Bronchial epithelial cell (primary cell): ENCODE measurements around the gene MMP1. TPM values are rescaled to one million over a fixed set of nuclear protein-coding genes. Genes with fewer than 3 reads are reported as not detected.

Experiments used
- DNase-seq: peaks from one replicate; pipeline ENCODE4 v3.0.0-alpha.2; 2010; ENCODE audit warnings: low read depth
- FAIRE-seq: peaks from 2 replicates; lab custom pipeline; 2011; peaks lifted over from hg19 to GRCh38; lab: Jason Lieb, UNC
- H3K27me3 ChIP-seq: 2 replicates; pipeline ENCODE4 v1.5.1; 2011; ENCODE audit warnings: low read length; ENCODE audit not compliant: control insufficient read depth, insufficient read depth
- H3K36me3 ChIP-seq: 2 replicates; pipeline ENCODE4 v1.5.1; 2011; ENCODE audit warnings: low read length; ENCODE audit not compliant: control insufficient read depth, insufficient read depth
- H3K4me3 ChIP-seq: 2 replicates; pipeline ENCODE4 v1.5.1; 2011; ENCODE audit warnings: mild to moderate bottlenecking, low read depth, low read length, control low read depth
- total RNA-seq: library from RNA; depleted of rRNA; stranded (reverse); fragments of >200 nt; gene quantifications from 2 replicates; pipeline ENCODE4 v1.2.1, GENCODE V29; 2014
- TF ChIP-seq, protein P1 (sequence below): IDR thresholded peaks from 2 replicates; pipeline ENCODE4 v1.5.1; 2011; ENCODE audit warnings: mild to moderate bottlenecking, moderate library complexity, low read length, control low read depth, inconsistent platforms; ENCODE audit not compliant: insufficient read depth, severe bottlenecking

Gene MMP1
- total RNA-seq, 1 donor from 2014 or later = 168 TPM

DNA sequence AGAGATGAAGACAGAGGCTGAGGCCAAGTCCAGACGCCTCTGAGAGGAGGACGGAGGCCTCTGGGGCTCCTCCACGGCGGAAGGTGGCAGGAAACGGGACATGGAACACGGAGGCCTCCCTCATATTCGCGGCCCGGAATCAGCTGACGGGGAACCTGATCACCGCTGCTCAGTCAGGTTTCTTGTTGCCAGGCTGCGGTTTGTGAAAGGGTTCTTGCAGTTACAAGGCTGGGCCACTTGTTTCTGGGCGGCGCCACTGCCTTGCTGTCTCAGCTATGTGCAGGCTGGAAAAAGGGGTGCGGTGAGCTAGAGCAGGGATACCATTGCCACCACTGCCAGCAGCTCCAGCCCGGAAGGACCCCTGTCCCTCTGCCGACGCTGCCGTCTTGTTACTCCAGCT lies 10.0 kb upstream of the MMP1 start:
- no peak for DNase-seq
- no peak overlapping the region for H3K4me3 ChIP-seq
- TF ChIP-seq, protein P1, sequence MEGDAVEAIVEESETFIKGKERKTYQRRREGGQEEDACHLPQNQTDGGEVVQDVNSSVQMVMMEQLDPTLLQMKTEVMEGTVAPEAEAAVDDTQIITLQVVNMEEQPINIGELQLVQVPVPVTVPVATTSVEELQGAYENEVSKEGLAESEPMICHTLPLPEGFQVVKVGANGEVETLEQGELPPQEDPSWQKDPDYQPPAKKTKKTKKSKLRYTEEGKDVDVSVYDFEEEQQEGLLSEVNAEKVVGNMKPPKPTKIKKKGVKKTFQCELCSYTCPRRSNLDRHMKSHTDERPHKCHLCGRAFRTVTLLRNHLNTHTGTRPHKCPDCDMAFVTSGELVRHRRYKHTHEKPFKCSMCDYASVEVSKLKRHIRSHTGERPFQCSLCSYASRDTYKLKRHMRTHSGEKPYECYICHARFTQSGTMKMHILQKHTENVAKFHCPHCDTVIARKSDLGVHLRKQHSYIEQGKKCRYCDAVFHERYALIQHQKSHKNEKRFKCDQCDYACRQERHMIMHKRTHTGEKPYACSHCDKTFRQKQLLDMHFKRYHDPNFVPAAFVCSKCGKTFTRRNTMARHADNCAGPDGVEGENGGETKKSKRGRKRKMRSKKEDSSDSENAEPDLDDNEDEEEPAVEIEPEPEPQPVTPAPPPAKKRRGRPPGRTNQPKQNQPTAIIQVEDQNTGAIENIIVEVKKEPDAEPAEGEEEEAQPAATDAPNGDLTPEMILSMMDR = peak; percentile 48
- no peaks in the 10 kb centered on the region for H3K36me3 ChIP-seq
- no peak for FAIRE-seq
- H3K27me3 ChIP-seq = no peaks in the 10 kb centered on the region

DNA sequence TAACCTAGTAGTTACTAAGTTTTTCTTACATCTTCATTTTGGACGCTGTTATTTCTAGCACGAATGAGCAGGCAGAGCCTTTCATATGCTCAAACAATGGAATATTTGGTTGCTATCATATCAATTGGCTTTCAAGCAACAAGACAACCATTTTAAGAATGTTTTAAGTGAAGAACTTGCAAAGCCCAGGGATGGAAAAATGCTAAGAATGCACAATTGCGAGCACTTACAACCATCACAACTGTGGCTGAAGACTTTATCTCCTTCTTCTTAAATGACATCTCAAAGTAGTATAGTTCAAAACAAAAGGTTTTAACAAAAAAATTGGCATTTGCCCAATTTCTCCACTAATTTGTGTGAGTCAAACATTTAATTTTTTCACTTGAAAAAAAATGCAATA lies 8.3 kb upstream of the MMP1 start:
- no peaks in the 10 kb centered on the region for H3K36me3 ChIP-seq
- TF ChIP-seq, protein P1 = no peak
- no peak for FAIRE-seq
- H3K27me3 ChIP-seq = no peaks in the 10 kb centered on the region
- H3K4me3 ChIP-seq = no peak overlapping the region
- no peak for DNase-seq

DNA sequence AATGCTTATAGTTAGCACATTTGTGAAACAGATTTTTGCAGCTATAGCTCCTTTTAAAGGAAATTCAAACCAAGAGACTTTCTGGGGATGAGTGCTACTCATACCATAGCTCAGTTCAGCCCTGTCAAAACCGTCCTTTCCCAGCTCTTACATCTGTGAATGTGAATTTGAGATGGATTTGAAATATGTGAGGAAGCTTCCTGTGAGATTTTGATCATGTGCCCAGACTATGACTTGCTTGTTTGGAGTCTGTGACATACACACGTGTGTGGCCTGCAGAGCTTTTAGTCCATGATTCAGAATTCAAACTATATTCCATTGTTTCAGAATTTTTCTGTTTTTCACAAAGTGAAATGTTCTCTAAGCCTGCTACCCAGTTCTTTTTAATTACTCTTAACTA lies 4.4 kb upstream of the MMP1 start:
- DNase-seq = peak; percentile 73
- TF ChIP-seq, protein P1 = no peak
- no peaks in the 10 kb centered on the region for H3K27me3 ChIP-seq
- H3K4me3 ChIP-seq = no peak overlapping the region
- H3K36me3 ChIP-seq = no peaks in the 10 kb centered on the region
- no peak for FAIRE-seq

DNA sequence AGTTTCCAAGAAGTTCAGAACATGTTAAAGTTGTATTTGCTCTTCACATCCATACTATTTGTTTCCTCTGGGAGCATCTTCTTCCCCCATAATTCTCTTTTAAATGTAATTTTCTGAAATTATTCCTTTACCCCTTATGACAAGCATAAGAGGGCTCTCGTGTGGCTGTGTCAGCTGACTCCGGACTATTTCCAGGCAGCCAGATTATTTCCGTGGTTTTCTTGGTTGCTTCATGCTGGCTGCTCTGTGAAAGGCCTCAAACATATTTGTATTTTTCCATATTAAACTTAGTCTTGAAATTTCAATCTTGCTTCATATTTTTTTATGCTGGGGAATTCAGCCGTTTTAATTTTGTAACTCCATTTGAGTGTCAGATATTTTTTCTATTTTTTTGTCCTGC lies 2.8 kb upstream of the MMP1 start:
- TF ChIP-seq, protein P1 = no peak
- Histone ChIP-seq H3K36me3 (no peaks in the 10 kb centered on the region), H3K27me3 (no peaks in the 10 kb centered on the region), H3K4me3 (no peak overlapping the region)
- FAIRE-seq (no peak), DNase-seq (no peak)

DNA sequence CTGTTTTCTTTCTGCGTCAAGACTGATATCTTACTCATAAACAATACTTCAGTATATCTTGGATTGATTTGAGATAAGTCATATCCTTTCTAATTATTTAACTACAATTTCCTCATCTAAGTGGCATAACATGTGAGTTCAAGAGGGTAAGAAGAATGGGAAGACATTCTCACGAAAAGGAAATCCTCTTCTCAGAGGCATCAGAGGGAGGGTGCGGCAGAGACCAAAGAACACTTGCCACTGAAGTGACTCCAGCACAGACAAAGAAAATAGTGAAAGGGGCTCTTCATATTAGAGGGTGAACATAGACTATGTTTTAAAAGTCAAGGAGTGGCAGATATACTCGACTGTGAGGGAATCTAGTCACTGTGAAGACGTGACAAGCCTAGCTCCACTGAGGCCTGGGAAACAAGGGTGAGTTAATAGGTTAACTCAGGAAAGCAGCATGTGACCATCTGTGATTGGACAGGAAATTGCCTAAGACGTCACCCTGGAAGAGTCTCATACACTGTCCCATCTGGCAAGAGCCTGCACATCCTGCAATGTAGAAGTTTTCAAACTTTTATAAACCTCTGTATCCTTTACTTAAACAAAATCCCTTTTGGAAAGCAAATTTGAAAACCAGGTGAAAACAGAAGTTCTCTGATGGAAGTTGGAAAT lies 1.9 kb upstream of the MMP1 start:
- TF ChIP-seq, protein P1 = no peak
- H3K4me3 ChIP-seq = no peak overlapping the region
- H3K27me3 ChIP-seq = no peaks in the 10 kb centered on the region
- no peak for FAIRE-seq
- DNase-seq = no peak
- H3K36me3 ChIP-seq = no peaks in the 10 kb centered on the region

DNA sequence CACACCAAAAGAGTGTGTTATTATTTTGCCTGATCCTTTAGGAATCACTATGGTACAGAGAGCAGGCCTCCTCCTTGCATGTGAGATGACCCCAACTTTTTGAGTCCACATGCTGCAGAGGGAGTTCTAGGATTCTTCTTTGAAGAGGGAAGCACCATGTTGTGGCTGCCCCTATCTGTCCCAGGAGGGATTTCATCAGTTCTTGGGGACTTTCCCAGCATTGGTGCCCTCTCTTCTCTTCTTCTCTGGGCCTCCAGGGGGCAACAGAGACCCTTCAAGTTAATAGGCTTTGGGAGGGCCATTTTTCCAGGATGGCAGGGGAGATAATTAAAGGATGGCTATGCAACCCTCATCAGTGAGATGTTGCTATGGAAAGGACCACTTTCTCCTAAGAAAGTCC lies 3.6 kb downstream of the MMP1 start:
- TF ChIP-seq, protein P1 = no peak
- no peaks in the 10 kb centered on the region for H3K27me3 ChIP-seq
- peak; percentile 35 for DNase-seq
- no peaks in the 10 kb centered on the region for H3K36me3 ChIP-seq
- H3K4me3 ChIP-seq = no peak overlapping the region
- FAIRE-seq = no peak
